Endothelial cell of umbilical vein (primary cell): ENCODE data around the gene IGSF9B. TPM values are rescaled to one million over a fixed set of nuclear protein-coding genes. Genes with fewer than 3 reads are reported as not detected.

ENCODE experiments used
- BruUV-seq: library from RNA; stranded (reverse); fragments of 400-500 nt; replicated peaks from 2 replicates; lab custom pipeline; 2021; lab: Mats Ljungman, UMichigan
- CTCF ChIA-PET: fragments of 300-600, 350-600 bp; sonication (Branson Sonifier 250); formaldehyde crosslinking; loops from one replicate; lab custom pipeline; 2021; ENCODE audit warnings: antibody characterized with exemption, inconsistent platforms; lab: Charles Lee
- POLR2A ChIA-PET: fragments of 300-600, 350-600 bp; sonication (Branson Sonifier 250); formaldehyde crosslinking; loops from one replicate; lab custom pipeline; 2021; ENCODE audit warnings: antibody characterized with exemption, inconsistent platforms; lab: Charles Lee
- DNase-seq: peaks from one replicate; pipeline ENCODE4 v3.0.0-alpha.2; 2011; ENCODE audit warnings: low read depth, low spot score
- FAIRE-seq: peaks from 2 replicates; lab custom pipeline; 2011; peaks lifted over from hg19 to GRCh38; lab: Jason Lieb, UNC
- H2AFZ ChIP-seq: 2 replicates; pipeline ENCODE4 v1.6.0; 2012; ENCODE audit warnings: low read depth, low read length, control low read depth, inconsistent platforms
- H3K27ac ChIP-seq: 2 replicates; pipeline ENCODE4 v1.5.1; 2011; ENCODE audit warnings: low read depth, mild to moderate bottlenecking, control low read depth, low read length, moderate library complexity; ENCODE audit not compliant: insufficient read depth
- H3K27me3 ChIP-seq, 2 experiments: 2 replicates each; pipeline versions ENCODE4 v1.6.0 to v1.6.1; 2011; ENCODE audit warnings: low read length in 2 of 2, mixed read lengths in 1 of 2; ENCODE audit not compliant: control insufficient read depth in 2 of 2, insufficient read depth in 2 of 2
- H3K36me3 ChIP-seq, 2 experiments: 2 replicates in 1 of 2; 3 replicates in 1 of 2; pipeline ENCODE4 v1.5.1; 2011; ENCODE audit warnings: low read length in 2 of 2, mild to moderate bottlenecking in 1 of 2, moderate library complexity in 1 of 2; ENCODE audit not compliant: control insufficient read depth in 2 of 2, insufficient read depth in 2 of 2; ENCODE audit errors: extremely low read depth in 1 of 2
- H3K4me1 ChIP-seq: 3 replicates; pipeline ENCODE4 v1.5.1; 2011; ENCODE audit warnings: mild to moderate bottlenecking, low read length; ENCODE audit not compliant: control insufficient read depth, insufficient read depth; ENCODE audit errors: extremely low read depth
- H3K4me2 ChIP-seq: 2 replicates; pipeline ENCODE4 v1.6.1; 2011; ENCODE audit warnings: low read length, control low read depth, mixed read lengths; ENCODE audit not compliant: insufficient read depth
- H3K4me3 ChIP-seq, 3 experiments: fragments of 200-600 bp in 1 of 3; sonication (generic), shearing (Covaris generic) in 1 of 3; replicated peaks in 1 of 3; 2 replicates each; pipeline ENCODE4 v1.5.1; 2011 to 2016; ENCODE audit warnings: control low read depth in 3 of 3, low read length in 3 of 3, mild to moderate bottlenecking in 2 of 3, inconsistent platforms in 1 of 3, low read depth in 1 of 3, moderate library complexity in 1 of 3; ENCODE audit not compliant: insufficient read depth in 1 of 3
- H3K79me2 ChIP-seq: 2 replicates; pipeline ENCODE4 v1.6.0; 2012; ENCODE audit warnings: low read length, inconsistent platforms; ENCODE audit not compliant: control insufficient read depth, insufficient read depth
- H3K9ac ChIP-seq: replicated peaks from 2 replicates; pipeline ENCODE3; 2011; ENCODE audit warnings: low read length, control low read depth; ENCODE audit not compliant: insufficient read depth; ENCODE audit errors: extremely low read depth
- H3K9me1 ChIP-seq: replicated peaks from 3 replicates; pipeline ENCODE4 v1.6.0; 2011; ENCODE audit warnings: mild to moderate bottlenecking, low read length; ENCODE audit not compliant: control insufficient read depth, insufficient read depth; ENCODE audit errors: extremely low read depth
- H3K9me3 ChIP-seq: replicated peaks from 2 replicates; pipeline ENCODE4 v1.5.1; 2012; ENCODE audit warnings: low read length, inconsistent platforms; ENCODE audit not compliant: control insufficient read depth, insufficient read depth
- H4K20me1 ChIP-seq: replicated peaks from 2 replicates; pipeline ENCODE3; 2011; ENCODE audit warnings: mild to moderate bottlenecking, low read length; ENCODE audit not compliant: control insufficient read depth, insufficient read depth; ENCODE audit errors: extremely low read depth
- EZH2 ChIP-seq: IDR thresholded peaks from 2 replicates; pipeline ENCODE4 v1.6.1; 2012; ENCODE audit warnings: borderline replicate concordance, low read depth, mild to moderate bottlenecking, moderate library complexity, low read length, inconsistent platforms; ENCODE audit not compliant: severe bottlenecking
- FOS ChIP-seq: IDR thresholded peaks from 2 replicates; pipeline ENCODE4 v1.6.1; 2011; ENCODE audit warnings: mild to moderate bottlenecking, low read length, moderate library complexity, borderline replicate concordance; ENCODE audit not compliant: insufficient read depth
- GATA2 ChIP-seq: IDR thresholded peaks from 2 replicates; pipeline ENCODE4 v1.7.0; 2011; ENCODE audit warnings: low read depth, mild to moderate bottlenecking, moderate library complexity, mixed read lengths, low read length; ENCODE audit not compliant: insufficient read length, insufficient read depth
- JUN ChIP-seq: IDR thresholded peaks from 2 replicates; pipeline ENCODE4 v1.6.1; 2011; ENCODE audit warnings: borderline replicate concordance, low read depth; ENCODE audit not compliant: insufficient read length, insufficient read depth
- MYC ChIP-seq: IDR thresholded peaks from one replicate; pipeline ENCODE4 v1.6.1; 2011; ENCODE audit warnings: mild to moderate bottlenecking, low read depth, low read length
- POLR2A ChIP-seq: IDR thresholded peaks from 2 replicates; pipeline ENCODE4 v1.6.1; 2012; ENCODE audit warnings: low read depth, mild to moderate bottlenecking, control low read depth, low read length
- POLR2AphosphoS5 ChIP-seq: IDR thresholded peaks from 2 replicates; pipeline ENCODE4 v1.6.1; 2012; ENCODE audit warnings: low read depth, mild to moderate bottlenecking, control low read depth, low read length, moderate library complexity; ENCODE audit not compliant: insufficient read depth
- dilution Hi-C: fragments of 300-500 bp; cut with MboI; formaldehyde crosslinking; loops from one replicate; pipeline ENCODE4 v1.15.0; 2019; ENCODE audit warnings: low sequenced_read_pairs; ENCODE audit not compliant: extremely low pct_ligation_motif_present
- intact Hi-C: fragments of 100-400 bp; cut with micrococcal nuclease; formaldehyde crosslinking; loops from one replicate; pipeline ENCODE4 v1.10.0; 2022
- polyA plus RNA-seq, 4 experiments: library from polyadenylated mRNA; depleted of rRNA in 3 of 4; stranded (reverse) in 3 of 4; unstranded in 1 of 4; fragments of >200 nt; gene quantifications; 2 replicates each; pipeline versions ENCODE4 v1.2.1 to v1.2.3, GENCODE V29; 2011 to 2012; ENCODE audit warnings: missing spikeins in 1 of 4
- total RNA-seq: library from RNA; stranded (reverse); gene quantifications from 2 replicates; pipeline ENCODE4 v1.2.3, GENCODE V29; 2021
- TF ChIP-seq, protein P1 (sequence below): IDR thresholded peaks from 2 replicates; pipeline ENCODE4 v1.6.1; 2011; ENCODE audit not compliant: insufficient read depth, insufficient read length
- TF ChIP-seq, protein P2 (sequence below), 2 donors: IDR thresholded peaks; 1 replicate in 1 of 2; 2 replicates in 1 of 2; pipeline ENCODE4 v1.5.1; 2011; ENCODE audit warnings: low read length in 2 of 2, mild to moderate bottlenecking in 2 of 2, moderate library complexity in 2 of 2, control low read depth in 1 of 2, inconsistent platforms in 1 of 2, low read depth in 1 of 2; ENCODE audit not compliant: insufficient read depth in 1 of 2; ENCODE audit errors: extremely low read depth in 1 of 2

IGSF9B gene
- total and polyA plus RNA-seq, 2 donors (not counting 3 experiments of a cell fraction or from before 2014, with no cell fraction given) = 0.15 to 0.18 TPM

GRCh38 chr11:133916784-133917440, 39.9 kb downstream of the IGSF9B start:
- Histone ChIP-seq H2AFZ (no peak overlapping the region), H3K4me3 (no peak overlapping the region), H3K9me3 (no peaks in the 10 kb centered on the region), H3K9ac (no peak overlapping the region), H3K4me2 (no peak overlapping the region), H3K9me1 (no peaks in the 10 kb centered on the region), H3K4me1 (no peaks in the 10 kb centered on the region), H3K36me3 (no peaks in the 10 kb centered on the region), H3K27ac (no peak overlapping the region), H4K20me1 (no peaks in the 10 kb centered on the region), H3K27me3 (no peaks in the 10 kb centered on the region), H3K79me2 (no peaks in the 10 kb centered on the region)
- CTCF ChIA-PET = interaction anchor here (0.9 kb wide), 1 partner anchor 11 kb away, joined by 5 read pairs; no protein-coding TSS in a partner anchor
- DNase-seq (no peak), FAIRE-seq (no peak)
- intact Hi-C loops = no loop called here
- TF ChIP-seq JUN = no peak
- no peak for TF ChIP-seq POLR2A
- no peak for TF ChIP-seq FOS
- TF ChIP-seq EZH2 = no peak
- TF ChIP-seq POLR2AphosphoS5 = no peak
- TF ChIP-seq, protein P1, sequence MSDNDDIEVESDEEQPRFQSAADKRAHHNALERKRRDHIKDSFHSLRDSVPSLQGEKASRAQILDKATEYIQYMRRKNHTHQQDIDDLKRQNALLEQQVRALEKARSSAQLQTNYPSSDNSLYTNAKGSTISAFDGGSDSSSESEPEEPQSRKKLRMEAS = no peak
- no peak for TF ChIP-seq MYC
- TF ChIP-seq GATA2 = no peak
- TF ChIP-seq, protein P2, sequence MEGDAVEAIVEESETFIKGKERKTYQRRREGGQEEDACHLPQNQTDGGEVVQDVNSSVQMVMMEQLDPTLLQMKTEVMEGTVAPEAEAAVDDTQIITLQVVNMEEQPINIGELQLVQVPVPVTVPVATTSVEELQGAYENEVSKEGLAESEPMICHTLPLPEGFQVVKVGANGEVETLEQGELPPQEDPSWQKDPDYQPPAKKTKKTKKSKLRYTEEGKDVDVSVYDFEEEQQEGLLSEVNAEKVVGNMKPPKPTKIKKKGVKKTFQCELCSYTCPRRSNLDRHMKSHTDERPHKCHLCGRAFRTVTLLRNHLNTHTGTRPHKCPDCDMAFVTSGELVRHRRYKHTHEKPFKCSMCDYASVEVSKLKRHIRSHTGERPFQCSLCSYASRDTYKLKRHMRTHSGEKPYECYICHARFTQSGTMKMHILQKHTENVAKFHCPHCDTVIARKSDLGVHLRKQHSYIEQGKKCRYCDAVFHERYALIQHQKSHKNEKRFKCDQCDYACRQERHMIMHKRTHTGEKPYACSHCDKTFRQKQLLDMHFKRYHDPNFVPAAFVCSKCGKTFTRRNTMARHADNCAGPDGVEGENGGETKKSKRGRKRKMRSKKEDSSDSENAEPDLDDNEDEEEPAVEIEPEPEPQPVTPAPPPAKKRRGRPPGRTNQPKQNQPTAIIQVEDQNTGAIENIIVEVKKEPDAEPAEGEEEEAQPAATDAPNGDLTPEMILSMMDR (IDR thresholded peaks at IDR 0.05; ENCODE audit: extremely low read depth in 1 of 2, insufficient read depth in 1 of 2, low read depth in 1 of 2, low read length in 2 of 2) = no peak
- POLR2A ChIA-PET = no interaction called here
- dilution Hi-C loops = no loop called here
- no TSS peak for BruUV-seq
